Measurements from ENCODE around the gene PRAC2.

DNA sequence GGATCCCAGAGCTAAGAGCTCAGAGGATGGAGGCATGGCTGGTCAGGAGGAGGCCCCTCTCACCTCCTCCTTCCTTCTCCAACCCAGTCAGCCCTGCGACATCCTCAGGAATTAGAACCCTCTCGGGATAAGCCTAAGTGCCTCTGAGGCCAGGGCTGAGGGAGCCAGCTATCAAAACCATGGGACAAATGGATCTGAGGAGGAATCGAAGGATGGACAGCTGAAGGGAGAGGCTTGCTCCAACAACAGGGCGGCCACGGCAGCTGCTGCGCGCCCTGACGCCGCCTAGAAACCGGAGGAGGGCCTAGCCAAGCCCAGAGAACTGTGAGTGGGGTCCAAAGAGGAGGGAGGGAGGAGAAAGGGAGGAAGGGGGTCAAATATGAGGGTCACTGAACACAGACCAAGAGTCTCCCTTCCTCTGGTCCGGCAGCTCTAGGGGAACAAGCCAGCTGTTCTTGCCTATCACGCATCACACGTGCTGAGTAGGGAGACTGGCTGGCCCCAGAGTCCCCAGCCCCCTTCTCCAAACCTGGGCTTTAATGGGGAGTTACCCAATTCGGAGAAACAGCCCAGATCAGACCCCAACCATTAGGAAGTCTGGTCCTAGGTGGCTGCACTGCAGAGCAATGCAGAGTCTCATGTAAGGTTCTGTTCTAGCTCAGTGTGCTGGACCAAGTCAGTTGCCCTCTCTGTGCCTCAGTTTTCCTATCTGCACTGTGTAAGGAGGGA, 11.5 kb downstream of the PRAC2 start:
- TF ChIP-seq, protein P1, sequence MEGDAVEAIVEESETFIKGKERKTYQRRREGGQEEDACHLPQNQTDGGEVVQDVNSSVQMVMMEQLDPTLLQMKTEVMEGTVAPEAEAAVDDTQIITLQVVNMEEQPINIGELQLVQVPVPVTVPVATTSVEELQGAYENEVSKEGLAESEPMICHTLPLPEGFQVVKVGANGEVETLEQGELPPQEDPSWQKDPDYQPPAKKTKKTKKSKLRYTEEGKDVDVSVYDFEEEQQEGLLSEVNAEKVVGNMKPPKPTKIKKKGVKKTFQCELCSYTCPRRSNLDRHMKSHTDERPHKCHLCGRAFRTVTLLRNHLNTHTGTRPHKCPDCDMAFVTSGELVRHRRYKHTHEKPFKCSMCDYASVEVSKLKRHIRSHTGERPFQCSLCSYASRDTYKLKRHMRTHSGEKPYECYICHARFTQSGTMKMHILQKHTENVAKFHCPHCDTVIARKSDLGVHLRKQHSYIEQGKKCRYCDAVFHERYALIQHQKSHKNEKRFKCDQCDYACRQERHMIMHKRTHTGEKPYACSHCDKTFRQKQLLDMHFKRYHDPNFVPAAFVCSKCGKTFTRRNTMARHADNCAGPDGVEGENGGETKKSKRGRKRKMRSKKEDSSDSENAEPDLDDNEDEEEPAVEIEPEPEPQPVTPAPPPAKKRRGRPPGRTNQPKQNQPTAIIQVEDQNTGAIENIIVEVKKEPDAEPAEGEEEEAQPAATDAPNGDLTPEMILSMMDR (IDR thresholded peaks at IDR 0.05) = no peak
- TF ChIP-seq TCF12 (IDR thresholded peaks at IDR 0.05) (no peak), SIN3A (IDR thresholded peaks at IDR 0.05; ENCODE audit: borderline replicate concordance, low read depth, low read length) (no peak), GATA2 (CRISPR knock-in tag; IDR thresholded peaks at IDR 0.05) (no peak), GABPA (IDR thresholded peaks at IDR 0.05; ENCODE audit: low read depth) (no peak), TAF1 (IDR thresholded peaks at IDR 0.05; ENCODE audit: borderline replicate concordance, low read depth, low read length) (no peak), JUND (IDR thresholded peaks at IDR 0.05) (no peak), ZBTB33 (IDR thresholded peaks at IDR 0.05; ENCODE audit: borderline replicate concordance, low read depth) (no peak), FOXJ3 (CRISPR knock-in tag; IDR thresholded peaks at IDR 0.05) (no peak), POLR2AphosphoS5 (IDR thresholded peaks at IDR 0.05; ENCODE audit: low read depth, low read length) (no peak), RCOR1 (IDR thresholded peaks at IDR 0.05; ENCODE audit: low read length) (no peak)
- TF ChIP-seq, protein P2, sequence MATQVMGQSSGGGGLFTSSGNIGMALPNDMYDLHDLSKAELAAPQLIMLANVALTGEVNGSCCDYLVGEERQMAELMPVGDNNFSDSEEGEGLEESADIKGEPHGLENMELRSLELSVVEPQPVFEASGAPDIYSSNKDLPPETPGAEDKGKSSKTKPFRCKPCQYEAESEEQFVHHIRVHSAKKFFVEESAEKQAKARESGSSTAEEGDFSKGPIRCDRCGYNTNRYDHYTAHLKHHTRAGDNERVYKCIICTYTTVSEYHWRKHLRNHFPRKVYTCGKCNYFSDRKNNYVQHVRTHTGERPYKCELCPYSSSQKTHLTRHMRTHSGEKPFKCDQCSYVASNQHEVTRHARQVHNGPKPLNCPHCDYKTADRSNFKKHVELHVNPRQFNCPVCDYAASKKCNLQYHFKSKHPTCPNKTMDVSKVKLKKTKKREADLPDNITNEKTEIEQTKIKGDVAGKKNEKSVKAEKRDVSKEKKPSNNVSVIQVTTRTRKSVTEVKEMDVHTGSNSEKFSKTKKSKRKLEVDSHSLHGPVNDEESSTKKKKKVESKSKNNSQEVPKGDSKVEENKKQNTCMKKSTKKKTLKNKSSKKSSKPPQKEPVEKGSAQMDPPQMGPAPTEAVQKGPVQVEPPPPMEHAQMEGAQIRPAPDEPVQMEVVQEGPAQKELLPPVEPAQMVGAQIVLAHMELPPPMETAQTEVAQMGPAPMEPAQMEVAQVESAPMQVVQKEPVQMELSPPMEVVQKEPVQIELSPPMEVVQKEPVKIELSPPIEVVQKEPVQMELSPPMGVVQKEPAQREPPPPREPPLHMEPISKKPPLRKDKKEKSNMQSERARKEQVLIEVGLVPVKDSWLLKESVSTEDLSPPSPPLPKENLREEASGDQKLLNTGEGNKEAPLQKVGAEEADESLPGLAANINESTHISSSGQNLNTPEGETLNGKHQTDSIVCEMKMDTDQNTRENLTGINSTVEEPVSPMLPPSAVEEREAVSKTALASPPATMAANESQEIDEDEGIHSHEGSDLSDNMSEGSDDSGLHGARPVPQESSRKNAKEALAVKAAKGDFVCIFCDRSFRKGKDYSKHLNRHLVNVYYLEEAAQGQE (IDR thresholded peaks at IDR 0.05; ENCODE audit: low read depth, low read length) = no peak
- TF ChIP-seq, protein P3, sequence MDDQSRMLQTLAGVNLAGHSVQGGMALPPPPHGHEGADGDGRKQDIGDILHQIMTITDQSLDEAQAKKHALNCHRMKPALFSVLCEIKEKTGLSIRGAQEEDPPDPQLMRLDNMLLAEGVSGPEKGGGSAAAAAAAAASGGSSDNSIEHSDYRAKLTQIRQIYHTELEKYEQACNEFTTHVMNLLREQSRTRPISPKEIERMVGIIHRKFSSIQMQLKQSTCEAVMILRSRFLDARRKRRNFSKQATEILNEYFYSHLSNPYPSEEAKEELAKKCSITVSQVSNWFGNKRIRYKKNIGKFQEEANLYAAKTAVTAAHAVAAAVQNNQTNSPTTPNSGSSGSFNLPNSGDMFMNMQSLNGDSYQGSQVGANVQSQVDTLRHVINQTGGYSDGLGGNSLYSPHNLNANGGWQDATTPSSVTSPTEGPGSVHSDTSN (IDR thresholded peaks at IDR 0.05) = no peak
